Calu3 (cell line): Measurements from ENCODE around the gene CD109. TPM values are rescaled to one million over a fixed set of nuclear protein-coding genes. Genes with fewer than 3 reads are reported as not detected.

Source experiments
- BruUV-seq: library from RNA; stranded (reverse); fragments of 400-500 nt; replicated peaks from 2 replicates; lab custom pipeline; 2021; lab: Mats Ljungman, UMichigan
- CTCF ChIA-PET: fragments of 300-600 bp; sonication (Branson Sonifier 250); formaldehyde crosslinking; loops from one replicate; lab custom pipeline; 2022; ENCODE audit warnings: antibody characterized with exemption; lab: Charles Lee
- DNase-seq: peaks from one replicate; pipeline ENCODE4 v3.0.0; 2022
- H3K27ac Mint-ChIP-seq: one replicate; pipeline ENCODE4 v1.8.0; 2022; ENCODE audit warnings: mixed read lengths; ENCODE audit not compliant: unreplicated experiment
- H3K27me3 Mint-ChIP-seq: one replicate; pipeline ENCODE4 v1.8.0; 2022; ENCODE audit warnings: mixed read lengths; ENCODE audit not compliant: unreplicated experiment
- H3K36me3 Mint-ChIP-seq: one replicate; pipeline ENCODE4 v1.8.0; 2022; ENCODE audit warnings: mild to moderate bottlenecking, moderate library complexity, mixed read lengths; ENCODE audit not compliant: insufficient read depth, unreplicated experiment
- H3K4me1 Mint-ChIP-seq: one replicate; pipeline ENCODE4 v1.8.0; 2022; ENCODE audit warnings: mild to moderate bottlenecking, low read depth, mixed read lengths; ENCODE audit not compliant: unreplicated experiment
- H3K4me3 Mint-ChIP-seq: one replicate; pipeline ENCODE4 v1.8.0; 2022; ENCODE audit warnings: mild to moderate bottlenecking, low read depth, moderate library complexity, mixed read lengths; ENCODE audit not compliant: unreplicated experiment
- H3K9me3 Mint-ChIP-seq: one replicate; pipeline ENCODE4 v1.8.0; 2022; ENCODE audit warnings: low read depth, mixed read lengths; ENCODE audit not compliant: unreplicated experiment
- intact Hi-C: fragments of 100-400 bp; cut with micrococcal nuclease; formaldehyde crosslinking; loops from one replicate; pipeline ENCODE4 v1.10.0; 2022; ENCODE audit not compliant: unreplicated experiment
- total RNA-seq: library from RNA; stranded (reverse); gene quantifications from 2 replicates; pipeline ENCODE4 v1.2.3, GENCODE V29; 2022
- TF ChIP-seq, protein P1 (sequence below): fragments of 200-600 bp; IDR thresholded peaks from one replicate; pipeline ENCODE4 v1.8.0; 2022; ENCODE audit warnings: antibody characterized with exemption; ENCODE audit not compliant: unreplicated experiment

The CD109 gene
- total RNA-seq, 1 experiment from 2014 or later = 3.6 TPM

- H3K27ac Mint-ChIP-seq = no peak overlapping the region
Measured at GRCh38 chr6:73696966-73697655, 1.1 kb downstream of the CD109 start.

GRCh38 chr6:73699676-73700459 lies 3.9 kb downstream of the CD109 start:
- H3K9me3 Mint-ChIP-seq = no peaks in the 10 kb centered on the region
- TF ChIP-seq, protein P1, sequence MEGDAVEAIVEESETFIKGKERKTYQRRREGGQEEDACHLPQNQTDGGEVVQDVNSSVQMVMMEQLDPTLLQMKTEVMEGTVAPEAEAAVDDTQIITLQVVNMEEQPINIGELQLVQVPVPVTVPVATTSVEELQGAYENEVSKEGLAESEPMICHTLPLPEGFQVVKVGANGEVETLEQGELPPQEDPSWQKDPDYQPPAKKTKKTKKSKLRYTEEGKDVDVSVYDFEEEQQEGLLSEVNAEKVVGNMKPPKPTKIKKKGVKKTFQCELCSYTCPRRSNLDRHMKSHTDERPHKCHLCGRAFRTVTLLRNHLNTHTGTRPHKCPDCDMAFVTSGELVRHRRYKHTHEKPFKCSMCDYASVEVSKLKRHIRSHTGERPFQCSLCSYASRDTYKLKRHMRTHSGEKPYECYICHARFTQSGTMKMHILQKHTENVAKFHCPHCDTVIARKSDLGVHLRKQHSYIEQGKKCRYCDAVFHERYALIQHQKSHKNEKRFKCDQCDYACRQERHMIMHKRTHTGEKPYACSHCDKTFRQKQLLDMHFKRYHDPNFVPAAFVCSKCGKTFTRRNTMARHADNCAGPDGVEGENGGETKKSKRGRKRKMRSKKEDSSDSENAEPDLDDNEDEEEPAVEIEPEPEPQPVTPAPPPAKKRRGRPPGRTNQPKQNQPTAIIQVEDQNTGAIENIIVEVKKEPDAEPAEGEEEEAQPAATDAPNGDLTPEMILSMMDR = no peak
- H3K27ac Mint-ChIP-seq = no peak overlapping the region
- intact Hi-C loops = no loop called here
- H3K4me1 Mint-ChIP-seq = peaks cover 9% of the 10 kb centered on the region
- H3K27me3 Mint-ChIP-seq = no peaks in the 10 kb centered on the region
- no peak overlapping the region for H3K4me3 Mint-ChIP-seq
- CTCF ChIA-PET = no interaction called here
- DNase-seq = no peak
- no TSS peak for BruUV-seq
- peaks cover 15% of the 10 kb centered on the region for H3K36me3 Mint-ChIP-seq

More at GRCh38 chr6:73696966-73697655, 1.1 kb downstream of the CD109 start:
- DNase-seq = no peak
- H3K27me3 Mint-ChIP-seq = no peaks in the 10 kb centered on the region
- H3K9me3 Mint-ChIP-seq = no peaks in the 10 kb centered on the region
- intact Hi-C loops = no loop called here
- peaks cover 9% of the 10 kb centered on the region for H3K4me1 Mint-ChIP-seq
- H3K4me3 Mint-ChIP-seq = no peak overlapping the region
- BruUV-seq = no TSS peak
- TF ChIP-seq, protein P1 = no peak
- CTCF ChIA-PET = no interaction called here
- H3K36me3 Mint-ChIP-seq = peaks cover 15% of the 10 kb centered on the region

DNA sequence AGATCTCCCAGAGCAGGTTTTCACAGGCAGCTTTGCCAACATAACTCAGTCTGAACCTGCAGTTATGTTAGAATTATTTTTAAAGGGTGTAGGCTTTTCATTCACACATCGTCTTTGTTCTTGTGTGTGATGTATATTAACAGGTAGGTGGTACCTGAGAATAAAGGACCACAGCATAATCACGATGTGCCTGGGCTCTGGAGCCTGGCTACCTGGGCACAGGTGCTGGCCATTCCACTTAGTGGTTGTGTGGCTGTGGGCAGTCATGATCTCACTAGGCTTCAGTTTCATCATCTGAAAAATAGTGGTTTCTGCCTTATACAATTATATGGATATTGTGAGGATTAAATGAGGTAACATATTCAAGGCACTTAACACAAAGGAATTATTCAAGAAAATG lies 6.4 kb downstream of the CD109 start:
- no peaks in the 10 kb centered on the region for H3K4me1 Mint-ChIP-seq

DNA sequence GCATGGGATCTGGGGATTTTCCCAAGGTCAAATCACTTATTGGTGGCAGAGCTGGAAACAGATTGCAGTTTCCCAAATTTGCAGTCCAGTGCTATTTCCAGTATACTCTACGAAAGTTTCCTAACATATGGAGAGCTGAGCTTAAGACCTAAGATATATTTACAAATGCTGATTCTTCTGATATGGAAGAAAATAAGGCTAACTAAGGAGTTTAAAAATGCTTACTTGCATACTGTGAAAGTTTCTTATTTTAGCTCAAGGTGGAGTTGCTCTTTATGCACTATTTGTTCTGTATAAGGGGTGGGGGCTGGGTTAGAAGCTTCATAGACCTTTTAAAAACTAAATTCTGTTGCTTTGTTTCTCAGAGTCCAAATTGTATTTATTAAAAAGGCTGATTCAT lies 7.5 kb downstream of the CD109 start:
- intact Hi-C loops = no loop called here
- H3K4me1 Mint-ChIP-seq = no peaks in the 10 kb centered on the region
- H3K9me3 Mint-ChIP-seq = no peaks in the 10 kb centered on the region
- no peak overlapping the region for H3K4me3 Mint-ChIP-seq
- no peaks in the 10 kb centered on the region for H3K27me3 Mint-ChIP-seq
- TF ChIP-seq, protein P1 = no peak
- CTCF ChIA-PET = interaction anchor here (0.6 to 0.7 kb wide), 2 partner anchors 26 to 1410 kb away, joined by 3 to 5 read pairs; no protein-coding TSS in a partner anchor
- no TSS peak for BruUV-seq
- no peak for DNase-seq
- H3K36me3 Mint-ChIP-seq = no peaks in the 10 kb centered on the region
- no peak overlapping the region for H3K27ac Mint-ChIP-seq

More for the DNA sequence above, 6.4 kb downstream of the CD109 start:
- CTCF ChIA-PET = no interaction called here
- TF ChIP-seq, protein P1 = no peak
- DNase-seq = no peak
- H3K9me3 Mint-ChIP-seq = no peaks in the 10 kb centered on the region
- no peaks in the 10 kb centered on the region for H3K36me3 Mint-ChIP-seq
- intact Hi-C loops = no loop called here
- no peaks in the 10 kb centered on the region for H3K27me3 Mint-ChIP-seq
- H3K4me3 Mint-ChIP-seq = no peak overlapping the region
- no peak overlapping the region for H3K27ac Mint-ChIP-seq
- no TSS peak for BruUV-seq
